GM23338 (cell line): ENCODE data around the gene BHLHA9. TPM values are rescaled to one million over a fixed set of nuclear protein-coding genes. Genes with fewer than 3 reads are reported as not detected.

Source experiments
- ATAC-seq: fragments of 200-7000 bp; cut with Tn5 transposase; 3 replicates; pipeline ENCODE4 v1.9.1; 2020
- DNase-seq: peaks from one replicate; pipeline ENCODE4 v3.0.0-alpha.2; 2015; ENCODE audit warnings: low spot score
- H2AFZ ChIP-seq: fragments of 200-600 bp; sonication (generic); 2 replicates; pipeline ENCODE4 v1.8.0; 2016; ENCODE audit warnings: antibody characterized with exemption, mild to moderate bottlenecking, moderate library complexity
- H3F3A ChIP-seq: fragments of 200-600 bp; sonication (generic); replicated peaks from 2 replicates; pipeline ENCODE4 v1.8.0; 2017; ENCODE audit warnings: antibody characterized with exemption, mixed run types, low read depth
- H3K27ac ChIP-seq: fragments of 200-600 bp; sonication (generic); 2 replicates; pipeline ENCODE4 v1.6.1; 2016; ENCODE audit warnings: low read depth
- H3K27me3 ChIP-seq: fragments of 200-600 bp; sonication (generic); 2 replicates; pipeline ENCODE4 v1.8.0; 2016; ENCODE audit warnings: mild to moderate bottlenecking, mixed run types, moderate library complexity; ENCODE audit not compliant: insufficient read depth
- H3K36me3 ChIP-seq: fragments of 200-600 bp; sonication (generic); 2 replicates; pipeline ENCODE4 v1.8.0; 2016; ENCODE audit warnings: mild to moderate bottlenecking; ENCODE audit not compliant: insufficient read depth
- H3K4me1 ChIP-seq: fragments of 200-600 bp; sonication (generic); 2 replicates; pipeline ENCODE4 v1.8.0; 2016; ENCODE audit warnings: mild to moderate bottlenecking, moderate library complexity; ENCODE audit not compliant: insufficient read depth
- H3K4me2 ChIP-seq: fragments of 200-600 bp; sonication (generic); 2 replicates; pipeline ENCODE4 v1.7.1; 2017; ENCODE audit warnings: mixed run types
- H3K4me3 ChIP-seq: fragments of 200-600 bp; sonication (generic); 2 replicates; pipeline ENCODE4 v1.6.1; 2016; ENCODE audit warnings: mixed run types
- H3K79me2 ChIP-seq: fragments of 200-600 bp; sonication (generic); replicated peaks from 2 replicates; pipeline ENCODE4 v1.8.0; 2017; ENCODE audit warnings: mild to moderate bottlenecking; ENCODE audit not compliant: insufficient read depth
- H3K9me2 ChIP-seq: fragments of 200-600 bp; sonication (generic); 2 replicates; pipeline ENCODE4 v1.8.0; 2017; ENCODE audit not compliant: insufficient read depth
- H4K20me1 ChIP-seq: fragments of 200-600 bp; sonication (generic); replicated peaks from 2 replicates; pipeline ENCODE4 v1.8.0; 2017; ENCODE audit warnings: mild to moderate bottlenecking; ENCODE audit not compliant: insufficient read depth
- H3K27ac Mint-ChIP-seq: 2 replicates; pipeline ENCODE4 v1.8.0; 2020; ENCODE audit warnings: inconsistent platforms, mild to moderate bottlenecking, moderate library complexity, mixed read lengths
- H3K27me3 Mint-ChIP-seq: 3 replicates; pipeline ENCODE4 v1.8.0; 2022; ENCODE audit warnings: low read depth, mild to moderate bottlenecking, moderate library complexity, mixed read lengths, inconsistent platforms; ENCODE audit not compliant: insufficient read depth, poor library complexity
- H3K36me3 Mint-ChIP-seq: 3 replicates; pipeline ENCODE4 v1.8.0; 2021; ENCODE audit warnings: low read depth, mild to moderate bottlenecking, inconsistent platforms, moderate library complexity, mixed read lengths
- H3K4me1 Mint-ChIP-seq: 3 replicates; pipeline ENCODE4 v1.8.0; 2020; ENCODE audit warnings: mild to moderate bottlenecking, inconsistent platforms, mixed read lengths
- H3K4me3 Mint-ChIP-seq: 3 replicates; pipeline ENCODE4 v1.8.0; 2021; ENCODE audit warnings: moderate library complexity, mild to moderate bottlenecking, inconsistent platforms, mixed read lengths
- H3K9me3 Mint-ChIP-seq: 3 replicates; pipeline ENCODE4 v1.8.0; 2020; ENCODE audit warnings: moderate library complexity, mild to moderate bottlenecking, inconsistent platforms, mixed read lengths
- CREB1 ChIP-seq: fragments of 250-450 bp; sonication (Bioruptor Pico); IDR thresholded peaks from 2 replicates; pipeline ENCODE4 v1.5.0; 2020; ENCODE audit warnings: low read depth, mild to moderate bottlenecking, moderate library complexity
- CTCF ChIP-seq, 2 experiments: fragments of 200-600 bp in 1 of 2; sonication (generic) in 1 of 2; conservative IDR thresholded peaks; 2 replicates each; pipeline versions ENCODE4 v1.5.1 to v1.6.1; 2016 to 2017; ENCODE audit warnings: antibody characterized with exemption in 2 of 2, low read depth in 2 of 2, mild to moderate bottlenecking in 2 of 2, moderate library complexity in 1 of 2
- ETS1 ChIP-seq: IDR thresholded peaks from 2 replicates; pipeline ENCODE4 v1.6.1; 2016; ENCODE audit warnings: antibody characterized with exemption
- EZH2phosphoT487 ChIP-seq: fragments of 200-600 bp; sonication (generic); IDR thresholded peaks from one replicate; pipeline ENCODE4 v1.8.1; 2018; ENCODE audit warnings: antibody characterized with exemption; ENCODE audit not compliant: unreplicated experiment
- JUNB ChIP-seq: IDR thresholded peaks from one replicate; pipeline ENCODE4 v1.6.1; 2016; ENCODE audit warnings: antibody characterized with exemption; ENCODE audit not compliant: unreplicated experiment
- NANOG ChIP-seq: IDR thresholded peaks from 2 replicates; pipeline ENCODE4 v1.6.1; 2016; ENCODE audit warnings: antibody characterized with exemption, borderline replicate concordance
- POLR2AphosphoS5 ChIP-seq: IDR thresholded peaks from 2 replicates; pipeline ENCODE4 v1.6.1; 2016; ENCODE audit warnings: antibody characterized with exemption, low read depth
- STAT1 ChIP-seq: IDR thresholded peaks from one replicate; pipeline ENCODE4 v1.6.1; 2016; ENCODE audit warnings: antibody characterized with exemption; ENCODE audit not compliant: unreplicated experiment
- ZNF114 ChIP-seq: fragments of 250-450 bp; sonication (Bioruptor Pico); IDR thresholded peaks from 2 replicates; pipeline ENCODE4 v1.5.0; 2020; ENCODE audit warnings: mild to moderate bottlenecking, moderate library complexity
- ZNF331 ChIP-seq: fragments of 250-450 bp; sonication (Bioruptor Pico); IDR thresholded peaks from 2 replicates; pipeline ENCODE4 v1.5.0; 2020; ENCODE audit warnings: low read depth, mild to moderate bottlenecking, moderate library complexity
- ZNF462 ChIP-seq: fragments of 250-450 bp; sonication (Bioruptor Pico); IDR thresholded peaks from 2 replicates; pipeline ENCODE4 v1.5.0; 2020; ENCODE audit warnings: mild to moderate bottlenecking, moderate library complexity
- polyA plus RNA-seq: library from polyadenylated mRNA; unstranded; fragments of >200 nt; fragmentation: Nextera tagmentation; extraction: Ambion mirVana; gene quantifications from 2 replicates; pipeline ENCODE4 v1.2.1, GENCODE V29; 2016
- total RNA-seq: library from RNA; depleted of rRNA; stranded (reverse); fragments of >200 nt; shearing (Covaris generic); gene quantifications from 2 replicates; pipeline ENCODE4 v1.2.3, GENCODE V29; 2014
- TF ChIP-seq, protein P1 (sequence below): IDR thresholded peaks from one replicate; pipeline ENCODE4 v1.6.1; 2018; ENCODE audit warnings: antibody characterized with exemption; ENCODE audit not compliant: unreplicated experiment

BHLHA9 gene
- total and polyA plus RNA-seq, 2 experiments from 2014 or later = 0.39 to 2.3 TPM

DNA sequence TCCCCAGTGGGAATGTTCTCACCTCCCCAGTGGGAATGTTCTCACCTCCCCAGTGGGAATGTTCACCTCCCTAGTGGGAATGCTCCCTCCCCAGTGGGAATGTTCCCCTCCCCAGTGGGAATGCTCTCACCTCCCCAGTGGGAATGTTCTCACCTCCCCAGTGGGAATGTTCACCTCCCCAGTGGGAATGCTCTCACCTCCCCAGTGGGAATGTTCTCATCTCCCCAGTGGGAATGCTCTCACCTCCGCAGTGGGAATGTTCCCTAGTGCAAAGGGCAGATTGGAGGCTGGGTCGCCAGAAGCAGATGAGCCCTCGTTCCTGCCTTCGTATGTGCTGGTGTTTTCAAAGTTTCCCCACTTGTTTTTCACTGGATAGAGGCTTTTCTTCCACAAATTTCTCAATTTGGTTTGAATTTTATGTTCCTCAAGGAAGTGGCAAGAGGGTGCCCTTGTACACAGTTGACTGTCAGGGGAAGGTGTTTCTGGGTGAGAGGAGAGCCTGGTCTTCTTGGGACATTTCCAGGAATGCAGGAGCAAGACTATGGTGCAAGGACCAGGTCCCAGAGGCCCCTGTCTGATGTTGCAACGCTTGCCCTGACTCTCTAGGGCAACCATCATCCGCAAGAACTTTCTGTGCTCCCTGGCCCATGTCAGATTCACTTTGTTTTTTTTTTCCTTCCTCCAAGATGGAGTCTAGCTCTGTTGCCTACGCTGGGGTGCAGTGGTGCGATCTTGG lies 43.2 kb downstream of the BHLHA9 start:
- H3K9me3 Mint-ChIP-seq = no peaks in the 10 kb centered on the region
- no peak overlapping the region for H3K4me3 Mint-ChIP-seq
- TF ChIP-seq EZH2phosphoT487 = no peak
- no peak for TF ChIP-seq CTCF (conservative IDR thresholded peaks at IDR 0.05; ENCODE audit: low read depth in 2 of 2)
- no peak for TF ChIP-seq ETS1
- TF ChIP-seq ZNF462 (CRISPR knock-in tag) = no peak
- TF ChIP-seq, protein P1, sequence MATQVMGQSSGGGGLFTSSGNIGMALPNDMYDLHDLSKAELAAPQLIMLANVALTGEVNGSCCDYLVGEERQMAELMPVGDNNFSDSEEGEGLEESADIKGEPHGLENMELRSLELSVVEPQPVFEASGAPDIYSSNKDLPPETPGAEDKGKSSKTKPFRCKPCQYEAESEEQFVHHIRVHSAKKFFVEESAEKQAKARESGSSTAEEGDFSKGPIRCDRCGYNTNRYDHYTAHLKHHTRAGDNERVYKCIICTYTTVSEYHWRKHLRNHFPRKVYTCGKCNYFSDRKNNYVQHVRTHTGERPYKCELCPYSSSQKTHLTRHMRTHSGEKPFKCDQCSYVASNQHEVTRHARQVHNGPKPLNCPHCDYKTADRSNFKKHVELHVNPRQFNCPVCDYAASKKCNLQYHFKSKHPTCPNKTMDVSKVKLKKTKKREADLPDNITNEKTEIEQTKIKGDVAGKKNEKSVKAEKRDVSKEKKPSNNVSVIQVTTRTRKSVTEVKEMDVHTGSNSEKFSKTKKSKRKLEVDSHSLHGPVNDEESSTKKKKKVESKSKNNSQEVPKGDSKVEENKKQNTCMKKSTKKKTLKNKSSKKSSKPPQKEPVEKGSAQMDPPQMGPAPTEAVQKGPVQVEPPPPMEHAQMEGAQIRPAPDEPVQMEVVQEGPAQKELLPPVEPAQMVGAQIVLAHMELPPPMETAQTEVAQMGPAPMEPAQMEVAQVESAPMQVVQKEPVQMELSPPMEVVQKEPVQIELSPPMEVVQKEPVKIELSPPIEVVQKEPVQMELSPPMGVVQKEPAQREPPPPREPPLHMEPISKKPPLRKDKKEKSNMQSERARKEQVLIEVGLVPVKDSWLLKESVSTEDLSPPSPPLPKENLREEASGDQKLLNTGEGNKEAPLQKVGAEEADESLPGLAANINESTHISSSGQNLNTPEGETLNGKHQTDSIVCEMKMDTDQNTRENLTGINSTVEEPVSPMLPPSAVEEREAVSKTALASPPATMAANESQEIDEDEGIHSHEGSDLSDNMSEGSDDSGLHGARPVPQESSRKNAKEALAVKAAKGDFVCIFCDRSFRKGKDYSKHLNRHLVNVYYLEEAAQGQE = no peak
- TF ChIP-seq ZNF114 (CRISPR knock-in tag) = no peak
- TF ChIP-seq CREB1 = no peak
- no peak for TF ChIP-seq POLR2AphosphoS5
- TF ChIP-seq STAT1 = no peak
- TF ChIP-seq ZNF331 (CRISPR knock-in tag) = no peak
- TF ChIP-seq JUNB = no peak
- TF ChIP-seq NANOG = no peak
- H2AFZ ChIP-seq = no peak overlapping the region
- no peaks in the 10 kb centered on the region for H3K36me3 ChIP-seq
- no peaks in the 10 kb centered on the region for H3K79me2 ChIP-seq
- H3K27me3 ChIP-seq = no peaks in the 10 kb centered on the region
- no peak overlapping the region for H3K4me3 ChIP-seq
- no peaks in the 10 kb centered on the region for H3K4me1 Mint-ChIP-seq
- H3K9me2 ChIP-seq = no peaks in the 10 kb centered on the region
- no peak for ATAC-seq
- H3F3A ChIP-seq = no peaks in the 10 kb centered on the region
- no peak overlapping the region for H3K4me2 ChIP-seq
- no peaks in the 10 kb centered on the region for H3K4me1 ChIP-seq
- peaks cover 8% of the 10 kb centered on the region for H3K27me3 Mint-ChIP-seq
- H4K20me1 ChIP-seq = no peaks in the 10 kb centered on the region; the same call in 1 of the 2 replicates
- no peak overlapping the region for H3K27ac Mint-ChIP-seq
- DNase-seq = no peak
- no peak overlapping the region for H3K27ac ChIP-seq
- H3K36me3 Mint-ChIP-seq = no peaks in the 10 kb centered on the region
